ENCODE results near the gene ZNF217.
"Not testable (repeated sequence)": the region's sequence is repeated elsewhere in the genome, so short reads cannot be mapped to it uniquely, and the experiment has no call there.

Gene ZNF217

DNA sequence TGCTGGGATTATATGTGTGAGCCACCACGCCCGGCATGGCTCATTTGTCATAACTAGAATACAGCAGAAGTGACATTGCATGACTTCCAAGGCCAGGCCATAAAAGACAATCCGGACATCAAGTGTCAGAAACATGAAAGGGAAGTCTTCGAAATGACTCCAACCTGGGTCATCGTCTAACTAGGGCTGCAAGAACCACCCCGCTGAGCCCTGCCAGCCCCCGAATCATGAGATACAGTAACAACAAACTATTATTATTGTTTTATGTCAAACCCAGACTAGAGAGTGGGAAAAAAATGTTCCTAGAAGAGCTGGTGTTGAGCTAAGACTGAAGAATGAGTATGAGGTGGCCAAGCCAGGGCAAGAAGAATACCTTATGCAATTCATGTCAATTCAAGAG lies 59.6 kb downstream of the ZNF217 start:
- no peak overlapping the region for H3K4me3 ChIP-seq (ENCODE audit: control insufficient read depth, low read depth, low read length)
- TF ChIP-seq, protein P1, sequence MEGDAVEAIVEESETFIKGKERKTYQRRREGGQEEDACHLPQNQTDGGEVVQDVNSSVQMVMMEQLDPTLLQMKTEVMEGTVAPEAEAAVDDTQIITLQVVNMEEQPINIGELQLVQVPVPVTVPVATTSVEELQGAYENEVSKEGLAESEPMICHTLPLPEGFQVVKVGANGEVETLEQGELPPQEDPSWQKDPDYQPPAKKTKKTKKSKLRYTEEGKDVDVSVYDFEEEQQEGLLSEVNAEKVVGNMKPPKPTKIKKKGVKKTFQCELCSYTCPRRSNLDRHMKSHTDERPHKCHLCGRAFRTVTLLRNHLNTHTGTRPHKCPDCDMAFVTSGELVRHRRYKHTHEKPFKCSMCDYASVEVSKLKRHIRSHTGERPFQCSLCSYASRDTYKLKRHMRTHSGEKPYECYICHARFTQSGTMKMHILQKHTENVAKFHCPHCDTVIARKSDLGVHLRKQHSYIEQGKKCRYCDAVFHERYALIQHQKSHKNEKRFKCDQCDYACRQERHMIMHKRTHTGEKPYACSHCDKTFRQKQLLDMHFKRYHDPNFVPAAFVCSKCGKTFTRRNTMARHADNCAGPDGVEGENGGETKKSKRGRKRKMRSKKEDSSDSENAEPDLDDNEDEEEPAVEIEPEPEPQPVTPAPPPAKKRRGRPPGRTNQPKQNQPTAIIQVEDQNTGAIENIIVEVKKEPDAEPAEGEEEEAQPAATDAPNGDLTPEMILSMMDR (conservative IDR thresholded peaks at IDR 0.05; ENCODE audit: control insufficient read depth, insufficient read depth, low read depth, low read length) = no peak
- no peak for DNase-seq (ENCODE audit: low read depth)

DNA sequence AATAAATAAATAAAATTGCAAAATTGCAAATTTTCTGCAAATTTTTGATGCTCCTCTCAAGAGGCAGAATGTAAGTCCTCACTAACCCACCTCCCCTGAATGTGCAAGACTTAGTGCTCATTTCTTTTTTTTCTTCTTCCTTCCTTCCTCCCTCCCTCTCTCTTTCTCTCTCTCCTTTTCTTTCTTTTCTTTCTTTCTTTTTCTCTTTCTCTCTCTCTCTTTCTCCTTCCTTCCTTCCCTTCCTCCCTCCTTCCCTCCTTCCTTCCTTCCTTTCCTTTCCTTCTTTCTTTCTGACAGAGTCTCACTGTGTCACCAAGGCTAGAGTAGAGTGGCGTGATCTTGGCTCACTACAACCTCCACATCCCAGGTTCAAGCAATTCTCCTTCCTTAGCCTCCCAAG lies 60.1 kb downstream of the ZNF217 start:
- TF ChIP-seq, protein P1 (conservative IDR thresholded peaks at IDR 0.05; ENCODE audit: control insufficient read depth, insufficient read depth, low read depth, low read length) = no peak
- no peak overlapping the region for H3K4me3 ChIP-seq (ENCODE audit: control insufficient read depth, low read depth, low read length)
- no peak for DNase-seq (ENCODE audit: low read depth)

DNA sequence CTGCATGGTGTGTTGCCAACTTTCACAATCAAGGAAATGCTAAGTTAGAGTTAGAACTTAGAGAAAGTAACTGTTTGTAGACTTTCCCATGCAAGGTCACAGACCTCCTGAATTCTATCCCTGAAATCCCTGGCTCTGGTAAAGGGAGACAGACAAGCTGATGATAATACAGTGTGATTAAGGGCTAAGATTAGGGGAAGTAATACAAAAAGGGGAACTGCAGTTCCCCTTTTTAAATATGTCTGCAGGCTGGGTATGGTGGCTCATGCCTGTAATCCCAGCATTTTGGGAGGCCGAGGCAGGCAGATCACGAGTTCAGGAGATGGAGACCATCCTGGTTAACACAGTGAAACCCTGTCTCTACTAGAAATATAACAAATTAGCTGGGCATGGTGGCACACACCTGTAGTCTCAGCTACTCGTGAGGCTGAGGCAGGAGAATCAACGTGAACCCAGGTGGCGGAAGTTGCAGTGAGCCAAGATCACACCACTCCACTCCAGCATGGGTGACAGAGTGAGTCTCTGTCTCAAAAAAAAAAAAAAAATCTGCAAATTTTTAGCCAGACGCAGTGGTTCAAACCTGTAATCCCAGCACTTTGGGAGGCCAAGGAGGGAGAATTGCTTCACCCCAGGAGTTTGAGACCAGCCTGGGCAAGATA lies 60.9 kb downstream of the ZNF217 start:
- DNase-seq (ENCODE audit: low read depth); H3K4me3 ChIP-seq (ENCODE audit: control insufficient read depth, low read depth, low read length): not testable (repeated sequence)

DNA sequence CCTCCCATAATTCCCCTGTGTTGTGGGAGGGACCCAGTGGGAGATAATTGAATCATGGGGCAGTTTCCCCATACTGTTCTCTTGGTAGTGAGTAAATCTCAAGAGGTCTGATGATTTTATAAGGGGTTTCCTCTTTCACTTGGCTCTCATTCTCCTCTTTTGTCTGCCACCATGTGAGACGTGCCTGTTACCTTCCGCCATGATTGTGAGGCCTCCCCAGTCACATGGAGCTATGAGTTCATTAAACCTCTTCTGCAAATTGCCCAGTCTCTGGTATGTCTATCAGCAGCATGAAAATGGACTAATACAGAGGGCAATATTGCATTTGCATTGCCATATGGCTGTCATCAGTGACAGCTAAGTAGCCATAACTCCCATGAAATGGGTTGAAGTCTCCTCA lies 63.2 kb downstream of the ZNF217 start:
- no peak for DNase-seq (ENCODE audit: low read depth)
- TF ChIP-seq, protein P1 (conservative IDR thresholded peaks at IDR 0.05; ENCODE audit: control insufficient read depth, insufficient read depth, low read depth, low read length) = no peak

DNA sequence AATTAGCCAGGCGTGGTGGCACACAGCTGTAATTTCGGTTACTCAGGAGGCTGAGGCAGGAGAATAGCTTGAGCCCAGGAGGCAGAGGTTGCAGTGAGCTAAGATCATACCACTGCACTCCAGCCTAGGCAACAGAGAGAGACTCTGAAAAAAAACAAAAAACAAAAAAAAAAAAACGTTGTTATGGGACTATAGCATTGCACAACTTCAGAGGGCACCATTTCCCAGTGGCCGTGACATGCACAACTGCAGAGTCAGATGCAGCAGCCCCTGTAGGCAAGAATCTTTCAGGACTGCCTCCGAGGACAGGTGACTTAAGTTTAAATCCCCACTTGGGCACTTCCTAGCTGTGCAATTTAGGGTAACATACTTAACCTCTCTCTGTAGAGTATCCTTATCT lies 64.0 kb downstream of the ZNF217 start:
- TF ChIP-seq, protein P1 (conservative IDR thresholded peaks at IDR 0.05; ENCODE audit: control insufficient read depth, insufficient read depth, low read depth, low read length) = no peak
- DNase-seq (ENCODE audit: low read depth) = no peak
- H3K4me3 ChIP-seq (ENCODE audit: control insufficient read depth, low read depth, low read length) = no peak overlapping the region

More for the DNA sequence above, 63.2 kb downstream of the ZNF217 start:
- H3K4me3 ChIP-seq (ENCODE audit: control insufficient read depth, low read depth, low read length) = no peak overlapping the region

DNA sequence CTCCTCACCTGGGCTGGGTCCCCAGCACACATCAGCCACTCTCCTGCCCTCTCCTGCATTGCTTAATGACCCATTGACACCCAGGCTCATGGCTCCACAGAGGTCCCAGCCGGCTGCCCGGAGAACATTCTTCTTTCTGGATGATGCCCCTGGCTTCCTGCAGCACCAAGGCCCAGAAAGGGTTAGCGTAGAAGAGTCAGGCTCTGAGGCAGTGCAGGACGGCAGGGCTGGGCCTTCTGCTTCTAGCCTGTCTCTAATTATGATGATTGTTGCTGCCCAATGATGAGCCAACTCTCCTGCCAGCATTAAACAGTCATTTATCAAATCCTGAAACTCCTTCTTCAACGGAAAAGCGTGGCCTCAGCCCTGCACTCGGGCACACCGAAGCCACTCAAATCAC lies 66.4 kb downstream of the ZNF217 start:
- TF ChIP-seq, protein P1 (conservative IDR thresholded peaks at IDR 0.05; ENCODE audit: control insufficient read depth, insufficient read depth, low read depth, low read length) = no peak
- no peak for DNase-seq (ENCODE audit: low read depth)
- no peak overlapping the region for H3K4me3 ChIP-seq (ENCODE audit: control insufficient read depth, low read depth, low read length)

DNA sequence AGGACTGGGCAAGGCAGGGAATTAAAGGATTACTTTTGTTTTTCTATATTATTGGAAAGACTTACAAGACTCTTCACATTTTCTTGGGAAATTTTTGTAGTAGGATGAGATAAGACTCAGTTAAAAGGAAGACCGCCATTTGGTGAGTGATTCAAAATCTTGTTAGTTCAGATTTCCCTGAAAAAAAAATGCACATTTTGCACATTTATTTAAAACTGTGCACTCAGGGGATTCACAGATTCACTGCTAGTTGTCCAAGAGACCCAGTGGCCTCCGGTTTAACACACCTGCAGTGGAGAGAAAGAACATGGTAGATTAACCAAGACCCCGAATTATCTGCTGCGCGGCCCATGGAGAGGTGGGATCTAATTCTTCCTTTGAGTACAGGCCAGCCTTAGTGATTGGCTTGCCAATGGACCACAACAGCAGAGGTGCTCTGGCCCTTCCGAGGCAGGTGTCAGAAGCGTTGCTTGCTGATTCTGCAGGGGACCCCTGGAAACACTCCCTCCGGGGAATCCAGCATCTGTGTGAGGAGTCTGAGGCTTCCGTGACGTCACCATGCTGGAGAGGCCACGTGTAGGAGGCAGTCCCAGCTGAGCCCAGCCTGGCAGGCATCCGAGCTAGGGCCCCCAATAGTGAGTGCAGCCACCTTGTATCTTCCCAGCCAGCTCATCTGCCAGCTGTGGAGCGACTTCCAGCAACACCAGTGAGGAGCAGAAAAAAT lies 68.9 kb downstream of the ZNF217 start:
- H3K4me3 ChIP-seq (ENCODE audit: control insufficient read depth, low read depth, low read length) = no peak overlapping the region
- no peak for DNase-seq (ENCODE audit: low read depth)
- TF ChIP-seq, protein P1 (conservative IDR thresholded peaks at IDR 0.05; ENCODE audit: control insufficient read depth, insufficient read depth, low read depth, low read length) = no peak

DNA sequence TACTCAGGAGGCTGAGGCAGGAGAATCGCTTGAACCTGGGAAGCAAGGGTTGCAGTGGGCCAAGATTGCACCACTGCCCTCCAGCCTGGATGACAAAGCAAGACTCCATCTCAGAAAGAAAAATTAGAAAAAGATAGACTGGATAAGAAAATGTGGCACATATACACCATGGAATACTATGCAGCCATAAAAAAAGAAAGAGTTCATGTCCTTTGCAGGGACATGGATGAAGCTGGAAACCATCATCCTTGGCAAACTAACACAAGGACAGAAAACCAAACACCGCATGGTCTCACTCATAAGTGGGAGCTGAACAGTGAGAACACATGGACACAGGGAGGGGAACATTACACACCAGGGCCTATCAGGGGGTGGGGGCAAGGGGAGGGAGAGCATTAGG lies 70.0 kb downstream of the ZNF217 start:
- not testable (repeated sequence) for H3K4me3 ChIP-seq (ENCODE audit: control insufficient read depth, low read depth, low read length); DNase-seq (ENCODE audit: low read depth)

Measured in fibroblast of mammary gland (primary cell).